ENCODE measurements around the gene LAMB4.

DNA sequence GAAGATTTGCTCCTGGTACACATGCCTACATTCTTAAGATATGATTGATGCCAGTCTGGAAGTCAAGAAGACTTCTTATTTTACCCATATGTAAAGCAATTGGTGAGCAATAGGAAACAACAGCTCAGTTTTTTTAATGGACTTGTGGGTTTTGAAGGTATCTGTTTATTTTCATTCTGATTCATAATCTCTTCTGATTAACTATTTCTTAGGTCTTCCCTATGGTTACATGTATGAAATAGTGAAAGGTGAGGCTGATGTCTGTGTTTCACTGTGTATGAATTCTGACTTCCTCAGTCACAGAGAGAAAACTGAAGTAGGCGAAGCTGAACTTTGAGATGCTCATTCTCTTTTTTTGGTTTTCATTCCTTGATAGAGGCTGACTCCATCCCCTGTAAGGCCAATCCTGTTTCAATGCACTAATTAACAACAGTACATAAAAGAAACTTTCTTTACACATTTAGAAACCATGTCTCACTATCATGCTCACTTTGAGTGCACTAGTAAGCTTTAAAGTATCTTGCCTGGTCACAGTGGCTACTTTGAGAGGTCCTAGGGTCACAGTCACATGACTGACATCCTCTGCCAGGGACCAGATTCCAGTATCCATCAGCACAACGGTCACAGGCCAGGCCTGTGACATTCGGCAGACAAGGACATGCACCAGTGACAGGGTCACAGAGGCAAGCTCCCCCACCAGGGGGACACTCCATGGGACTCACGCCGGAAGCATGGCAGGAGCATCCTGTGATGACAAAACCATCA is 67.7 kb downstream of the LAMB4 start:
- no peak for TF ChIP-seq MAZ (IDR thresholded peaks at IDR 0.05; ENCODE audit: borderline replicate concordance, low read depth, low read length)
- TF ChIP-seq, protein P1, sequence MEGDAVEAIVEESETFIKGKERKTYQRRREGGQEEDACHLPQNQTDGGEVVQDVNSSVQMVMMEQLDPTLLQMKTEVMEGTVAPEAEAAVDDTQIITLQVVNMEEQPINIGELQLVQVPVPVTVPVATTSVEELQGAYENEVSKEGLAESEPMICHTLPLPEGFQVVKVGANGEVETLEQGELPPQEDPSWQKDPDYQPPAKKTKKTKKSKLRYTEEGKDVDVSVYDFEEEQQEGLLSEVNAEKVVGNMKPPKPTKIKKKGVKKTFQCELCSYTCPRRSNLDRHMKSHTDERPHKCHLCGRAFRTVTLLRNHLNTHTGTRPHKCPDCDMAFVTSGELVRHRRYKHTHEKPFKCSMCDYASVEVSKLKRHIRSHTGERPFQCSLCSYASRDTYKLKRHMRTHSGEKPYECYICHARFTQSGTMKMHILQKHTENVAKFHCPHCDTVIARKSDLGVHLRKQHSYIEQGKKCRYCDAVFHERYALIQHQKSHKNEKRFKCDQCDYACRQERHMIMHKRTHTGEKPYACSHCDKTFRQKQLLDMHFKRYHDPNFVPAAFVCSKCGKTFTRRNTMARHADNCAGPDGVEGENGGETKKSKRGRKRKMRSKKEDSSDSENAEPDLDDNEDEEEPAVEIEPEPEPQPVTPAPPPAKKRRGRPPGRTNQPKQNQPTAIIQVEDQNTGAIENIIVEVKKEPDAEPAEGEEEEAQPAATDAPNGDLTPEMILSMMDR (conservative IDR thresholded peaks at IDR 0.05; ENCODE audit: low read depth, low read length), result no peak
- TF ChIP-seq, protein P2, sequence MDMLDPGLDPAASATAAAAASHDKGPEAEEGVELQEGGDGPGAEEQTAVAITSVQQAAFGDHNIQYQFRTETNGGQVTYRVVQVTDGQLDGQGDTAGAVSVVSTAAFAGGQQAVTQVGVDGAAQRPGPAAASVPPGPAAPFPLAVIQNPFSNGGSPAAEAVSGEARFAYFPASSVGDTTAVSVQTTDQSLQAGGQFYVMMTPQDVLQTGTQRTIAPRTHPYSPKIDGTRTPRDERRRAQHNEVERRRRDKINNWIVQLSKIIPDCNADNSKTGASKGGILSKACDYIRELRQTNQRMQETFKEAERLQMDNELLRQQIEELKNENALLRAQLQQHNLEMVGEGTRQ (IDR thresholded peaks at IDR 0.05; ENCODE audit: low read depth, low read length), result no peak
- no peak for TF ChIP-seq CEBPB (IDR thresholded peaks at IDR 0.05; ENCODE audit: low read depth, low read length)
- no peak for TF ChIP-seq FOS (IDR thresholded peaks at IDR 0.05; ENCODE audit: low read depth, low read length)
- TF ChIP-seq, protein P3, sequence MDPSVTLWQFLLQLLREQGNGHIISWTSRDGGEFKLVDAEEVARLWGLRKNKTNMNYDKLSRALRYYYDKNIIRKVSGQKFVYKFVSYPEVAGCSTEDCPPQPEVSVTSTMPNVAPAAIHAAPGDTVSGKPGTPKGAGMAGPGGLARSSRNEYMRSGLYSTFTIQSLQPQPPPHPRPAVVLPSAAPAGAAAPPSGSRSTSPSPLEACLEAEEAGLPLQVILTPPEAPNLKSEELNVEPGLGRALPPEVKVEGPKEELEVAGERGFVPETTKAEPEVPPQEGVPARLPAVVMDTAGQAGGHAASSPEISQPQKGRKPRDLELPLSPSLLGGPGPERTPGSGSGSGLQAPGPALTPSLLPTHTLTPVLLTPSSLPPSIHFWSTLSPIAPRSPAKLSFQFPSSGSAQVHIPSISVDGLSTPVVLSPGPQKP (IDR thresholded peaks at IDR 0.05; ENCODE audit: borderline replicate concordance, low read depth, low read length), result no peak
- TF ChIP-seq MXI1 (IDR thresholded peaks at IDR 0.05; ENCODE audit: borderline replicate concordance, low read depth, low read length), result no peak
- TF ChIP-seq RAD21 (IDR thresholded peaks at IDR 0.05; ENCODE audit: low read length), result no peak
- TF ChIP-seq POLR2A (IDR thresholded peaks at IDR 0.05; ENCODE audit: low read depth, low read length), result no peak
